Measurements from ENCODE around the gene TTBK2.

DNA sequence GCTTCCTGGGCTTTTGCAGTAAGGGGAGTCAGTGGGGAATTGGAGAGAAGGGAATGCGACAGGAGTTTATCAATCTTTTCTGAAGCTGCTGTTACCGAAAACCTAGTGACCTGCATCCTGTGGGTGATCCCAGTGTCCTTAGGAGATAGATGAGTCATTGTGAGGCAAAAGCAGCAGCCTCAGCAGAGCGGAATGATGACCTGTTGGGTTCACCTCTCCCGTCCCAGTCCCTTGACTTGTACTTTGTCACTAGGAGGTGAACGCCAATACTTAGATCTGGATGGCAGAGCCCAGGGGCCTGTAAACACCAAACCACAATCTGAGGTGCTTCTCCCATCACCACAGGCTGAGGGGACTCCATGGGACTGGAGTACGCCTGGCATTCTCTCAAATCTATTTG lies 201.5 kb downstream of the TTBK2 start:
- TF ChIP-seq, protein P1, sequence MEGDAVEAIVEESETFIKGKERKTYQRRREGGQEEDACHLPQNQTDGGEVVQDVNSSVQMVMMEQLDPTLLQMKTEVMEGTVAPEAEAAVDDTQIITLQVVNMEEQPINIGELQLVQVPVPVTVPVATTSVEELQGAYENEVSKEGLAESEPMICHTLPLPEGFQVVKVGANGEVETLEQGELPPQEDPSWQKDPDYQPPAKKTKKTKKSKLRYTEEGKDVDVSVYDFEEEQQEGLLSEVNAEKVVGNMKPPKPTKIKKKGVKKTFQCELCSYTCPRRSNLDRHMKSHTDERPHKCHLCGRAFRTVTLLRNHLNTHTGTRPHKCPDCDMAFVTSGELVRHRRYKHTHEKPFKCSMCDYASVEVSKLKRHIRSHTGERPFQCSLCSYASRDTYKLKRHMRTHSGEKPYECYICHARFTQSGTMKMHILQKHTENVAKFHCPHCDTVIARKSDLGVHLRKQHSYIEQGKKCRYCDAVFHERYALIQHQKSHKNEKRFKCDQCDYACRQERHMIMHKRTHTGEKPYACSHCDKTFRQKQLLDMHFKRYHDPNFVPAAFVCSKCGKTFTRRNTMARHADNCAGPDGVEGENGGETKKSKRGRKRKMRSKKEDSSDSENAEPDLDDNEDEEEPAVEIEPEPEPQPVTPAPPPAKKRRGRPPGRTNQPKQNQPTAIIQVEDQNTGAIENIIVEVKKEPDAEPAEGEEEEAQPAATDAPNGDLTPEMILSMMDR (IDR thresholded peaks at IDR 0.05 in 8 of 11, conservative IDR thresholded peaks at IDR 0.05 in 3 of 11), result no peak
- TF ChIP-seq POLR2A (IDR thresholded peaks at IDR 0.05), result no peak
- TF ChIP-seq POLR2AphosphoS5 (IDR thresholded peaks at IDR 0.05), result no peak
